Gastrocnemius medialis (tissue), 4 donors: ENCODE results near the gene ODC1. TPM values are rescaled to one million over a fixed set of nuclear protein-coding genes. Genes with fewer than 3 reads are reported as not detected.

Experiments used
- ATAC-seq, 2 donors: fragments of 150-250 bp; one replicate each; pipeline ENCODE4 v1.9.1; 2016
- DNase-seq, 2 donors: peaks; one replicate each; pipeline ENCODE4 v3.0.0-alpha.2; 2019
- H3K27ac ChIP-seq, 4 donors: fragments of 200-600 bp; sonication (generic); 1 replicate in 1 of 4; 2 replicates in 3 of 4; pipeline ENCODE4 v1.5.1; 2016 to 2018; ENCODE audit warnings: mild to moderate bottlenecking in 2 of 4, moderate library complexity in 1 of 4
- H3K27me3 ChIP-seq, 3 donors: fragments of 200-600 bp; sonication (generic) in 2 of 3; 1 replicate in 1 of 3; 2 replicates in 2 of 3; pipeline versions ENCODE4 v1.5.1 to v1.6.0; 2016 to 2019; ENCODE audit warnings: mild to moderate bottlenecking in 1 of 3, moderate library complexity in 1 of 3
- H3K36me3 ChIP-seq, 2 donors: fragments of 200-600 bp; sonication (generic) in 1 of 2; one replicate each; pipeline ENCODE4 v1.5.1; 2017 to 2018
- H3K4me1 ChIP-seq, 2 donors: fragments of 200-600 bp; sonication (generic) in 1 of 2; one replicate each; pipeline ENCODE4 v1.5.1; 2016 to 2017; ENCODE audit warnings: mild to moderate bottlenecking in 2 of 2
- H3K4me3 ChIP-seq, 4 donors: fragments of 200-600 bp; sonication (generic) in 3 of 4; 1 replicate in 1 of 4; 2 replicates in 3 of 4; pipeline ENCODE4 v1.5.1; 2016 to 2019; ENCODE audit warnings: mild to moderate bottlenecking in 2 of 4
- H3K9me3 ChIP-seq, 3 donors: fragments of 200-600 bp; sonication (generic) in 2 of 3; 1 replicate in 1 of 3; 2 replicates in 2 of 3; pipeline ENCODE4 v1.5.1; 2016 to 2019
- CTCF ChIP-seq, 5 experiments: fragments of 450-650 bp in 3 of 5; fragments of 200-600 bp in 2 of 5; sonication (generic) in 2 of 5; IDR thresholded peaks in 4 of 5; conservative IDR thresholded peaks in 1 of 5; 1 replicate in 4 of 5; 2 replicates in 1 of 5; pipeline ENCODE4 v1.5.1; 2016 to 2019; ENCODE audit warnings: antibody characterized with exemption in 5 of 5, mild to moderate bottlenecking in 3 of 5, moderate library complexity in 3 of 5
- POLR2A ChIP-seq, 2 donors: fragments of 450-650 bp; IDR thresholded peaks; one replicate each; pipeline ENCODE4 v1.6.1; 2017; ENCODE audit warnings: antibody characterized with exemption in 2 of 2, mild to moderate bottlenecking in 2 of 2, moderate library complexity in 2 of 2
- in situ Hi-C, 4 donors: fragments of 200-750 bp; cut with MboI; loops; one replicate each; pipeline versions ENCODE4 v1.15.0 to v1.8.0; 2017; ENCODE audit warnings: low sequenced_read_pairs in 4 of 4
- intact Hi-C: fragments of 100-400 bp; cut with DNase I; formaldehyde crosslinking; loops from one replicate; pipeline ENCODE4 v1.15.1; 2023; ENCODE audit warnings: low total_unique reads
- total RNA-seq, 4 donors: library from RNA; depleted of rRNA; stranded (reverse); fragments of >200 nt; gene quantifications; one replicate each; pipeline versions ENCODE4 v1.1.0 to v1.2.3, GENCODE V29; 2016

ODC1 gene
- total RNA-seq, 4 donors from 2014 or later, result 134 to 339 (median 255) TPM

- Histone ChIP-seq H3K36me3 (no peaks in the 10 kb centered on the region), H3K9me3 (no peaks in the 10 kb centered on the region), H3K4me3 (no peak overlapping the region), H3K27ac (no peak overlapping the region), H3K27me3 (no peaks in the 10 kb centered on the region), H3K4me1 (no peaks in the 10 kb centered on the region)
- DNase-seq (no peak), ATAC-seq (no peak)
- TF ChIP-seq CTCF (IDR thresholded peaks at IDR 0.05 in 4 of 5, conservative IDR thresholded peaks at IDR 0.05 in 1 of 5) (no peak), POLR2A (IDR thresholded peaks at IDR 0.05) (no peak)
- intact Hi-C loops, result no loop called here
- in situ Hi-C loops, result loop anchor here in 1 of 4 donors (25.0 kb wide), 1 partner anchor 191 kb away; no protein-coding TSS in a partner anchor
Observed at GRCh38 chr2:10471046-10471571, 23.0 kb upstream of the ODC1 start.

GRCh38 chr2:10469955-10470608 is 22.0 kb upstream of the ODC1 start:
- H3K36me3 ChIP-seq, result no peaks in the 10 kb centered on the region
- no peak overlapping the region for H3K4me3 ChIP-seq
- in situ Hi-C loops, result loop anchor here in 1 of 4 donors (25.0 kb wide), 1 partner anchor 192 kb away; no protein-coding TSS in a partner anchor
- no peak overlapping the region for H3K27ac ChIP-seq
- DNase-seq, result no peak
- no peak for TF ChIP-seq POLR2A (IDR thresholded peaks at IDR 0.05)
- H3K27me3 ChIP-seq, result no peaks in the 10 kb centered on the region
- ATAC-seq, result no peak
- H3K4me1 ChIP-seq, result no peaks in the 10 kb centered on the region
- H3K9me3 ChIP-seq, result no peaks in the 10 kb centered on the region
- intact Hi-C loops, result no loop called here

GRCh38 chr2:10469301-10469700 is 21.2 kb upstream of the ODC1 start:
- H3K4me1 ChIP-seq, result no peaks in the 10 kb centered on the region
- in situ Hi-C loops, result loop anchor here in 1 of 4 donors (25.0 kb wide), 1 partner anchor 193 kb away; no protein-coding TSS in a partner anchor
- intact Hi-C loops, result no loop called here
- H3K9me3 ChIP-seq, result no peaks in the 10 kb centered on the region
- no peak for TF ChIP-seq POLR2A (IDR thresholded peaks at IDR 0.05)
- no peak for TF ChIP-seq CTCF (IDR thresholded peaks at IDR 0.05 in 4 of 5, conservative IDR thresholded peaks at IDR 0.05 in 1 of 5)
- H3K4me3 ChIP-seq, result no peak overlapping the region
- no peaks in the 10 kb centered on the region for H3K27me3 ChIP-seq
- no peak for DNase-seq
- H3K27ac ChIP-seq, result no peak overlapping the region
- no peak for ATAC-seq
- no peaks in the 10 kb centered on the region for H3K36me3 ChIP-seq

GRCh38 chr2:10467401-10467800 is 19.3 kb upstream of the ODC1 start:
- ATAC-seq, result no peak
- no peaks in the 10 kb centered on the region for H3K9me3 ChIP-seq
- intact Hi-C loops, result no loop called here
- no peaks in the 10 kb centered on the region for H3K27me3 ChIP-seq
- H3K4me1 ChIP-seq, result no peaks in the 10 kb centered on the region
- no peak overlapping the region for H3K27ac ChIP-seq
- no peaks in the 10 kb centered on the region for H3K36me3 ChIP-seq
- in situ Hi-C loops, result loop anchor here in 1 of 4 donors (25.0 kb wide), 1 partner anchor 195 kb away; no protein-coding TSS in a partner anchor
- H3K4me3 ChIP-seq, result no peak overlapping the region
- TF ChIP-seq POLR2A (IDR thresholded peaks at IDR 0.05) (no peak), CTCF (IDR thresholded peaks at IDR 0.05 in 4 of 5, conservative IDR thresholded peaks at IDR 0.05 in 1 of 5) (no peak)
- DNase-seq, result no peak

- Histone ChIP-seq H3K9me3 (no peaks in the 10 kb centered on the region), H3K4me3 (no peak overlapping the region), H3K27ac (no peak overlapping the region), H3K27me3 (no peaks in the 10 kb centered on the region), H3K4me1 (no peaks in the 10 kb centered on the region), H3K36me3 (no peaks in the 10 kb centered on the region)
- TF ChIP-seq CTCF (IDR thresholded peaks at IDR 0.05 in 4 of 5, conservative IDR thresholded peaks at IDR 0.05 in 1 of 5) (no peak), POLR2A (IDR thresholded peaks at IDR 0.05) (no peak)
- in situ Hi-C loops, result loop anchor here in 1 of 4 donors (25.0 kb wide), 1 partner anchor 196 kb away; no protein-coding TSS in a partner anchor
- intact Hi-C loops, result no loop called here
- DNase-seq, result no peak
- ATAC-seq, result no peak
Observed at GRCh38 chr2:10466801-10467200, 18.7 kb upstream of the ODC1 start.
